GM12801 (cell line): ENCODE measurements around the gene FERMT3.

ENCODE experiments used
- CTCF ChIP-seq: IDR thresholded peaks from one replicate; pipeline ENCODE4 v1.5.1; 2011; ENCODE audit warnings: control low read depth; ENCODE audit not compliant: insufficient read length; ENCODE audit errors: extremely low read depth

The FERMT3 gene

DNA sequence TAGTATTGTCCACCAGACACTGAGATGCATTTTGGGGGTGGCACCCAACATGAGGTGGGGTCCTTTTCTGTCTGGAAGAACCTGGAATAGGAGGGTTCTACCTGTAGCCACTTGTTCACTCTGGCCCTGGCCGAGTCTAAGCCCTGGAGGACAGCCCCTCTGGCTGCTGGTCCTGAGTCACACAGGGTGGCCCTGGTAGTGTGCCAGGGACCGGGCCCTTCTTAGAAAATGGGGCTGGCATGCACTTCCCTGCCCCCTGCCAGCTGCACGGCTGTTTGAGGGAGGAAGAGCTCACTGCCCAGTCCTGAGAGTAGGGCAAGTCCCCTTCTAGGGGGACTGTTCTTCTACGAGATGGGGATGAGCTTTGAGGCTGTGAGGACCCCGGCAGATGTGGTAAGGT is 47.0 kb downstream of the FERMT3 start:
- no peak for TF ChIP-seq CTCF

DNA sequence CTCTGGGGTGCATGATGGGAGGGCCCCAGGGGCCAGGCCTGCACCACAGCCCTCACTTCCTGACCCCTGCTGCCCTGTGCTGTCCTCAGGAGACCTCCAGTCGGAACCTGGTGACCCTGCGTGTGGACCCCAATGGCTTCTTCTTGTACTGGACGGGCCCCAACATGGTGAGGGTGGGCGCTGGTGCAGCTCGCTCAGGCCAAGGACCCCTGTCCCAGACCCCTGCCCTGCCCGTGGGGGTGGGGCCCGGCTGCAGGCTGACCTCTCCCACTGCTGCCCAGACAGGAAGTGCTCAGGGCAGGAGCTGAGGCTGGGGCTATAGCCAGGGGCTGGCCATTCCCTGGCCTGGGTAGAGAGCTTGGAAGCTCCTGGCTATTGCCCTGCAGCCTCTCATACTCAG is 47.8 kb downstream of the FERMT3 start:
- TF ChIP-seq CTCF = no peak

DNA sequence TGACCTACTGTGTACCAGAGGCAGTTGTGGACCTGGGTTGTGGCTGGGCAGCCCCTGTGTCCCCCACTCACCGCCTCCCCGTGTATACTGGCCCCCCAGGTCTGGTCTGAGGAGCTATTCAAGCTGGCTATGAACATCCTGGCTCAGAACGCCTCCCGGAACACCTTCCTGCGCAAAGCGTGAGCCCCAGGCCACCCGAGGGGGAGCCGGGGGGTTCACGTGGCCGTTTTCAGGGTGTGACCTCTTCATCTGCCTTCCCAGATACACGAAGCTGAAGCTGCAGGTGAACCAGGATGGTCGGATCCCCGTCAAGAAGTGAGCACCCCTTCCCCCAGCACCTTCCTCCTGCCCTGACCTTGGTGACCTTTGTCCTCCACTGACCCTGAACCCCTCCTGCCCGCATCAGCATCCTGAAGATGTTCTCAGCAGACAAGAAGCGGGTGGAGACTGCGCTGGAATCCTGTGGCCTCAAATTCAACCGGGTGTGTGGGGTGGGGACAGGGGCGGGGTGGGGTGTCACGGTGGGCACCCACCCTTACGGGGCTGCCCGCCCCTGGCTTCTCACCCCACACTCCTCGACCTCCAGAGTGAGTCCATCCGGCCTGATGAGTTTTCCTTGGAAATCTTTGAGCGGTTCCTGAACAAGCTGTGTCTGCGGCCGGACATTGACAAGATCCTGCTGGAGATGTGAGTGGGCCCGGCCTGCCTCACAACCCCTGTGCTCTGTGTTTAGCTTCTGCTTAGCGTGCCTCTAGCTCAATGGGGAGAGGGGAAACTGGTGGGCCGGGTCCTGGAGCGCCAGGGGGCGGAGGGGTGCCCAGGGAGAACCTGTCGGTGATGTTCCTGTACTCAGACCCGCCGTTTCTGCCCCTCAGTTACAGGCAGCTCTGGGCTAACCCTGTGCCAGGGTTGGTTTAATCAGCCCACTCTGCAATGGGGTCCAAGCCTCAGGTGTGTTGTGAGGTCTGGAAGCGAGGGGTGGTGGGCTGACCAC is 48.9 kb downstream of the FERMT3 start:
- no peak for TF ChIP-seq CTCF

DNA sequence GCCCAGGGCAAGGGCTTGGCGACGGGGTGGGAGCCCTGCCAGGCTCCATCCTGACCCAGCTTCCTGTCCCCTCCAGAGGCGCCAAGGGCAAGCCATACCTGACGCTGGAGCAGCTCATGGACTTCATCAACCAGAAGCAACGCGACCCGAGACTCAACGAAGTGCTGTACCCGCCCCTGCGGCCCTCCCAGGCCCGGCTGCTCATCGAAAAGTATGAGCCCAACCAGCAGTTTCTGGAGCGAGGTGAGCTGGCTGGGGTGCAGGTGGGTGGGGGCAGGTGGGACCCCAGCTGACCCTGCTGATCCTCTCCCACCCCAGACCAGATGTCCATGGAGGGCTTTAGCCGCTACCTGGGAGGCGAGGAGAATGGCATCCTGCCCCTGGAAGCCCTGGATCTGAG is 49.8 kb downstream of the FERMT3 start:
- TF ChIP-seq CTCF = no peak

DNA sequence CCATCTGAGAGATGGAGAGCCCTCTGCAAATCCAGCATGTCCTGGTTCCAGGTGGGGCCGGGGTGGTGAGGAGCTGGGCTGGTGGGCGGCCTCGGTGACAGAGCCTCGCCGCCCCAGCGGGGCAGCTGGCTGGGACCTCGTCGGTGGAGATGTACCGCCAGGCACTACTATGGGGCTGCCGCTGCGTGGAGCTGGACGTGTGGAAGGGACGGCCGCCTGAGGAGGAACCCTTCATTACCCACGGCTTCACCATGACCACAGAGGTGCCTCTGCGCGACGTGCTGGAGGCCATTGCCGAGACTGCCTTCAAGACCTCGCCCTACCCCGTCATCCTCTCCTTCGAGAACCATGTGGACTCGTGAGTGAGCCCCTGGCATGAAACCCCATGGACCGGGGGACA is 51.8 kb downstream of the FERMT3 start:
- no peak for TF ChIP-seq CTCF

DNA sequence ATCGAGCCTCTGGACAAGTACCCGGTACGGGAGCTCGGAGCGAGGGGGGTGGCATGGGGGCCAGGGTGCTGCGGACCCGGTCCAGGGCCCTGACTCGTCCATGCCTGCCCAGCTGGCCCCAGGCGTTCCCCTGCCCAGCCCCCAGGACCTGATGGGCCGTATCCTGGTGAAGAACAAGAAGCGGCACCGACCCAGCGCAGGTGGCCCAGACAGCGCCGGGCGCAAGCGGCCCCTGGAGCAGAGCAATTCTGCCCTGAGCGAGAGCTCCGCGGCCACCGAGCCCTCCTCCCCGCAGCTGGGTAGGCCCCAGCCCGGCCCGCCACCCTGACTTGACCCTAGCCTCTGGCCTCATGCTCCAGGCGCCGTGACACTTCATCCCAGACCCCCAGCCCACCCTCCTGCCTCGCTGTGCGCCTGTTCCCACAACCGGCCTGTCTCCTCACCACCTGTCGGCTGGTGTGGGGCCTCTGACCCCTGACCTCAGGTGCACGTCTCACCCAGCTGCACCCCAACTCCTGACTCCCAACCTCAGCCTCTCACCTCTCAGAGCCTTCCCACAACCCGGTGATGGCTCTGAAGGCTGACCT is 52.5 kb downstream of the FERMT3 start:
- no peak for TF ChIP-seq CTCF

DNA sequence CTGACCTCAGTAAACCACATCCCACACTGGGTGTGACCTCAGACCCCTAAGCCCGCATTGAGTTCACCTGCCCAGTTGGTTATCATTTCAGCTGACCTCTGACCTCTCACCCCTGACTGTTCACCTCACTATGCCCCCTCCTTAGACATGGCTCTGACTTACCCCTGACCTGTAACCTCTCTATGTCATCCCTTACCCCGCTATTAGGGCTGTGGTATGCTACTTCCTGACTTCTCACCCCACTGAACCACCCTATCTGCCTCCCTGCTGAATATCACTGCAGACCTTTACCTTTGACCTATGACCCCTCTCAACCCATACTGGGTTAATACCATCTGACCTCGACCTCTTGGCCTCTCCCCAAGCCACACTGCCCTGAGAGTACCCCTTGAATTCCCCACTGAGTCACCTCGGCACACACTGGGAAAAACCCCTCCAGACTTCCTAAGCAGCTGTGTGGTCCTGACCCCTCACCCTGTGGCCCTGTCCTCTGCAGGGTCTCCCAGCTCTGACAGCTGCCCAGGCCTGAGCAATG is 53.1 kb downstream of the FERMT3 start:
- no peak for TF ChIP-seq CTCF
